CD4-positive, alpha-beta T cell (primary cell): ENCODE data around the gene CXCL1. TPM values are rescaled to one million over a fixed set of nuclear protein-coding genes. Genes with fewer than 3 reads are reported as not detected.

Experiments
- ATAC-seq: fragments of 200-7000 bp; cut with Tn5 transposase; one replicate; pipeline ENCODE4 v1.10.0; 2022; ENCODE audit warnings: mild to moderate bottlenecking; ENCODE audit not compliant: poor library complexity
- CTCF ChIA-PET: fragments of 350-600 bp; sonication (Branson Sonifier 250); formaldehyde crosslinking; loops from one replicate; lab custom pipeline; 2021; ENCODE audit warnings: antibody characterized with exemption, inconsistent platforms; lab: Charles Lee
- POLR2A ChIA-PET: fragments of 350-600 bp; sonication (Branson Sonifier 250); formaldehyde crosslinking; loops from one replicate; lab custom pipeline; 2021; ENCODE audit warnings: antibody characterized with exemption, inconsistent platforms; lab: Charles Lee
- DNase-seq, 14 experiments: peaks; one replicate each; pipeline ENCODE4 v3.0.0-alpha.2; 2013 to 2020; ENCODE audit warnings: mixed read lengths in 2 of 14
- H3K27ac ChIP-seq, 2 donors: one replicate each; pipeline versions ENCODE4 v1.5.1 to v1.7.0; 2013; ENCODE audit warnings: low read length in 2 of 2, low read depth in 1 of 2, mild to moderate bottlenecking in 1 of 2
- H3K27me3 ChIP-seq, 2 experiments: 1 replicate in 1 of 2; 2 replicates in 1 of 2; pipeline versions ENCODE4 v1.6.1 to v1.7.0; 2013; ENCODE audit warnings: low read length in 2 of 2, control low read depth in 1 of 2, mild to moderate bottlenecking in 1 of 2, moderate library complexity in 1 of 2; ENCODE audit not compliant: insufficient read depth in 2 of 2, control insufficient read depth in 1 of 2
- H3K36me3 ChIP-seq: one replicate; pipeline ENCODE4 v1.6.1; 2013; ENCODE audit warnings: low read length, control low read depth; ENCODE audit not compliant: insufficient read depth
- H3K4me1 ChIP-seq: one replicate; pipeline ENCODE4 v1.6.1; 2013; ENCODE audit warnings: low read length, control low read depth; ENCODE audit not compliant: insufficient read depth
- H3K4me3 ChIP-seq: one replicate; pipeline ENCODE4 v1.5.1; 2013; ENCODE audit warnings: mild to moderate bottlenecking, low read length, moderate library complexity
- H3K9me3 ChIP-seq, 2 experiments: 1 replicate in 1 of 2; 2 replicates in 1 of 2; pipeline versions ENCODE4 v1.6.1 to v1.7.0; 2013; ENCODE audit warnings: low read length in 2 of 2, mild to moderate bottlenecking in 2 of 2, control low read depth in 1 of 2, moderate library complexity in 1 of 2; ENCODE audit not compliant: control insufficient read depth in 1 of 2, insufficient read depth in 1 of 2
- H3K27ac Mint-ChIP-seq: one replicate; pipeline ENCODE4 v1.8.0; 2020; ENCODE audit warnings: mixed read lengths
- H3K27me3 Mint-ChIP-seq: one replicate; pipeline ENCODE4 v1.8.0; 2021; ENCODE audit warnings: mixed read lengths
- H3K36me3 Mint-ChIP-seq: one replicate; pipeline ENCODE4 v1.8.0; 2021; ENCODE audit warnings: low read depth, mixed read lengths
- H3K4me1 Mint-ChIP-seq: one replicate; pipeline ENCODE4 v1.8.0; 2021; ENCODE audit warnings: low read depth, mixed read lengths
- H3K4me3 Mint-ChIP-seq: one replicate; pipeline ENCODE4 v1.8.0; 2020; ENCODE audit warnings: mild to moderate bottlenecking, mixed read lengths
- H3K9me3 Mint-ChIP-seq: one replicate; pipeline ENCODE4 v1.8.0; 2020; ENCODE audit warnings: mixed read lengths
- intact Hi-C, 2 experiments: fragments of 100-400 bp; cut with DNase I in 1 of 2; cut with micrococcal nuclease in 1 of 2; formaldehyde crosslinking; loops; one replicate each; pipeline versions ENCODE4 v1.15.1 to v1.9.0; 2023 to 2025; cut with DNase I, micrococcal nuclease
- polyA plus RNA-seq, 2 donors: library from polyadenylated mRNA; unstranded; fragments of 120-200 nt; gene quantifications; one replicate each; pipeline ENCODE4 v1.2.1, GENCODE V29; 2013
- total RNA-seq, 174 experiments: library from RNA in 2 of 174; stranded (reverse) in 2 of 174; gene quantifications; one replicate each; pipeline ENCODE4 v1.2.3 and lab custom pipeline; 2021 to 2026
- TF ChIP-seq, protein P1 (sequence below): fragments of 200-600 bp; IDR thresholded peaks from one replicate; pipeline ENCODE4 v1.8.0; 2022; ENCODE audit warnings: antibody characterized with exemption, mild to moderate bottlenecking

The CXCL1 gene
- not detected for total RNA-seq
- not detected for polyA plus RNA-seq (2013, experiment 1 of 2)
- 0.12 TPM for polyA plus RNA-seq (2013, experiment 2 of 2)
- 0 to 1.2 (median 0) reads per million in 172 experiments for total RNA-seq (lab: John Stamatoyannopoulos, UW)

DNA sequence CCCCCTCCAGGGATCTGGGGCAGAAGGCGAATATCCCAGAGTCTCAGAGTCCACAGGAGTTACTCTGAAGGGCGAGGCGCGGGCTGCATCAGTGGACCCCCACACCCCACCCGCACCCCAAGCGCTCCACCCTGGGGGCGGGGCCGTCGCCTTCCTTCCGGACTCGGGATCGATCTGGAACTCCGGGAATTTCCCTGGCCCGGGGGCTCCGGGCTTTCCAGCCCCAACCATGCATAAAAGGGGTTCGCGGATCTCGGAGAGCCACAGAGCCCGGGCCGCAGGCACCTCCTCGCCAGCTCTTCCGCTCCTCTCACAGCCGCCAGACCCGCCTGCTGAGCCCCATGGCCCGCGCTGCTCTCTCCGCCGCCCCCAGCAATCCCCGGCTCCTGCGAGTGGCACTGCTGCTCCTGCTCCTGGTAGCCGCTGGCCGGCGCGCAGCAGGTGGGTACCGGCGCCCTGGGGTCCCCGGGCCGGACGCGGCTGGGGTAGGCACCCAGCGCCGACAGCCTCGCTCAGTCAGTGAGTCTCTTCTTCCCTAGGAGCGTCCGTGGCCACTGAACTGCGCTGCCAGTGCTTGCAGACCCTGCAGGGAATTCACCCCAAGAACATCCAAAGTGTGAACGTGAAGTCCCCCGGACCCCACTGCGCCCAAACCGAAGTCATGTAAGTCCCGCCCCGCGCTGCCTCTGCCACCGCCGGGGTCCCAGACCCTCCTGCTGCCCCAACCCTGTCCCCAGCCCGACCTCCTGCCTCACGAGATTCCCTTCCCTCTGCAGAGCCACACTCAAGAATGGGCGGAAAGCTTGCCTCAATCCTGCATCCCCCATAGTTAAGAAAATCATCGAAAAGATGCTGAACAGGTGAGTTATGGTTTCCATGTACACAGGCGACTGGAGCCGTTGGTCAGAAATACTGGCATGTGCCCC, at the start of gene CXCL1:
CXCL1 (plus strand) TSS at position 264 of the 926 bp plus-strand sequence; CDS start at position 342, 78 bp downstream.
- intact Hi-C loops = no loop called here
- DNase-seq (peak in 2 of 14 experiments; percentile 8 to 13), ATAC-seq (no peak)
- Histone ChIP-seq H3K4me1 (no peaks in the 10 kb centered on the region), H3K4me3 (peak within 1 kb of the TSS; percentile 14), H3K27me3 (peaks cover 3 to 7% of the 10 kb centered on the region in 2 experiments), H3K27ac (no peak within 1 kb of the TSS), H3K36me3 (no peaks in the 10 kb centered on the region), H3K9me3 (peaks cover 0 to 13% of the 10 kb centered on the region in 2 experiments)
- Mint-ChIP-seq H3K27ac (no peak within 1 kb of the TSS), H3K9me3 (no peaks in the 10 kb centered on the region), H3K4me1 (no peaks in the 10 kb centered on the region), H3K4me3 (no peak within 1 kb of the TSS), H3K36me3 (no peaks in the 10 kb centered on the region), H3K27me3 (peaks cover 29% of the 10 kb centered on the region)
- ChIA-PET CTCF (interaction anchor here (0.8 kb wide), 1 partner anchor 17 kb away, joined by 3 read pairs; no protein-coding TSS in a partner anchor), POLR2A (no interaction called here)
- TF ChIP-seq, protein P1, sequence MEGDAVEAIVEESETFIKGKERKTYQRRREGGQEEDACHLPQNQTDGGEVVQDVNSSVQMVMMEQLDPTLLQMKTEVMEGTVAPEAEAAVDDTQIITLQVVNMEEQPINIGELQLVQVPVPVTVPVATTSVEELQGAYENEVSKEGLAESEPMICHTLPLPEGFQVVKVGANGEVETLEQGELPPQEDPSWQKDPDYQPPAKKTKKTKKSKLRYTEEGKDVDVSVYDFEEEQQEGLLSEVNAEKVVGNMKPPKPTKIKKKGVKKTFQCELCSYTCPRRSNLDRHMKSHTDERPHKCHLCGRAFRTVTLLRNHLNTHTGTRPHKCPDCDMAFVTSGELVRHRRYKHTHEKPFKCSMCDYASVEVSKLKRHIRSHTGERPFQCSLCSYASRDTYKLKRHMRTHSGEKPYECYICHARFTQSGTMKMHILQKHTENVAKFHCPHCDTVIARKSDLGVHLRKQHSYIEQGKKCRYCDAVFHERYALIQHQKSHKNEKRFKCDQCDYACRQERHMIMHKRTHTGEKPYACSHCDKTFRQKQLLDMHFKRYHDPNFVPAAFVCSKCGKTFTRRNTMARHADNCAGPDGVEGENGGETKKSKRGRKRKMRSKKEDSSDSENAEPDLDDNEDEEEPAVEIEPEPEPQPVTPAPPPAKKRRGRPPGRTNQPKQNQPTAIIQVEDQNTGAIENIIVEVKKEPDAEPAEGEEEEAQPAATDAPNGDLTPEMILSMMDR = no peak

DNA sequence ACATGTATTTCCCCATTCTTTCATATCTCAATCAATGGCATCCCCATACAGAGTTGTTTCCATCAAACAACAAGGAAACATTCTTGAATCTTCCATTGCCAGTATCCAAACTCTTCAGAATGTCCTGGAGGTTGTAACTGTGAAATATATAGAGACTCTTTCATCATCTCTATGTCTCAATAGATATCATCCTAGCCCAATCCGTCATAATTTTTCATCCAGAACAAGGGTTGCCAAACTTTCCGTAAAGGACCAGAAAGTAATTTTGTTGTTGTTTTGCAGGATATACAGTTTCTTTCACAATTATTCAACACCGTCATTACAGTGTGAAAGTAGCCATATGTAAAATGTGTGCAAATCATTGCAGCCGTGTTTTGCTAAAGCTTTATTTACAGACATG, 47.9 kb upstream of the CXCL1 start:
- ChIA-PET CTCF (no interaction called here), POLR2A (no interaction called here)
- H3K36me3 ChIP-seq = no peaks in the 10 kb centered on the region
- Mint-ChIP-seq H3K36me3 (no peaks in the 10 kb centered on the region), H3K4me1 (no peaks in the 10 kb centered on the region), H3K27ac (no peak overlapping the region), H3K4me3 (no peak overlapping the region), H3K9me3 (peaks cover 4% of the 10 kb centered on the region), H3K27me3 (no peaks in the 10 kb centered on the region)
- no peaks in the 10 kb centered on the region for H3K4me1 ChIP-seq
- intact Hi-C loops = no loop called here
- no peaks in the 10 kb centered on the region for H3K9me3 ChIP-seq
- DNase-seq = no peak
- ATAC-seq = no peak
- TF ChIP-seq, protein P1 = no peak
- H3K27ac ChIP-seq = no peak overlapping the region
- H3K27me3 ChIP-seq = no peaks in the 10 kb centered on the region
- H3K4me3 ChIP-seq = no peak overlapping the region

DNA sequence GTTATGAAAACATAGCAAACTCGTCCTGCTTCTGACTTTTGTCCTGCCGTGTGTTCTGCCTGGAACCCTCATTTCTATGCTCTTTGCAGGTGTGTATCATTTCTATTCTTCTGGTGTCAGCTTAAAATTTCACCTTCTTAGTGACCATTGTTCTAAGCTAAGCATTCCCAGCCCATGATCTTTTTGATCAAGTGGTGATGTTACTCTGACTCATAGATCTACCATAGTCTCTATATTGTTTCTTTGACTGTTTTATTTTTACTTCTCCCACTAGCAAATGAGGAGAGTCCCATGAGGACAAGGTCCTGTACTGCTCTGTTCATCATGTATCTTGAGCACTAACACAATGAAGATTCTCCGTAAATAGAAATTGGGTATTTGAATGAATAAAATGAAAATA, 46.8 kb upstream of the CXCL1 start:
- Histone ChIP-seq H3K36me3 (no peaks in the 10 kb centered on the region), H3K4me3 (no peak overlapping the region), H3K27me3 (no peaks in the 10 kb centered on the region), H3K27ac (no peak overlapping the region), H3K4me1 (no peaks in the 10 kb centered on the region), H3K9me3 (no peaks in the 10 kb centered on the region)
- Mint-ChIP-seq H3K9me3 (peaks cover 10% of the 10 kb centered on the region), H3K27ac (no peak overlapping the region), H3K27me3 (no peaks in the 10 kb centered on the region), H3K4me1 (no peaks in the 10 kb centered on the region), H3K36me3 (no peaks in the 10 kb centered on the region), H3K4me3 (no peak overlapping the region)
- intact Hi-C loops = no loop called here
- POLR2A ChIA-PET = no interaction called here
- TF ChIP-seq, protein P1 = no peak
- CTCF ChIA-PET = no interaction called here
- DNase-seq = no peak
- ATAC-seq = no peak
